GM12864 (cell line): ENCODE results near the gene ST3GAL4.

Source experiments
- DNase-seq: peaks from one replicate; pipeline ENCODE4 v3.0.0-alpha.2; 2011; ENCODE audit warnings: low read depth
- H3K4me3 ChIP-seq: 2 replicates; pipeline ENCODE4 v1.5.1; 2011; ENCODE audit warnings: mild to moderate bottlenecking, low read depth, low read length, control low read depth
- CTCF ChIP-seq: IDR thresholded peaks from 2 replicates; pipeline ENCODE4 v1.5.1; 2011; ENCODE audit warnings: low read depth, mild to moderate bottlenecking, moderate library complexity, low read length, control low read depth, inconsistent platforms; ENCODE audit errors: missing control alignments

The ST3GAL4 gene

GRCh38 chr11:126456089-126456488 is 100.6 kb downstream of the ST3GAL4 start:
- no peak for DNase-seq
- no peak overlapping the region for H3K4me3 ChIP-seq
- no peak for TF ChIP-seq CTCF

- H3K4me3 ChIP-seq: no peak overlapping the region
- TF ChIP-seq CTCF: no peak
- DNase-seq: no peak
Observed at GRCh38 chr11:126456783-126457542, 101.5 kb downstream of the ST3GAL4 start.

- H3K4me3 ChIP-seq: no peak overlapping the region
- TF ChIP-seq CTCF: no peak
- no peak for DNase-seq
Observed at GRCh38 chr11:126457817-126458216, 102.3 kb downstream of the ST3GAL4 start.

- no peak for TF ChIP-seq CTCF
- H3K4me3 ChIP-seq: no peak overlapping the region
- no peak for DNase-seq
Observed at GRCh38 chr11:126459691-126460281, 104.3 kb downstream of the ST3GAL4 start.

- no peak overlapping the region for H3K4me3 ChIP-seq
- TF ChIP-seq CTCF: no peak
- no peak for DNase-seq
Observed at GRCh38 chr11:126460417-126461095, 105.1 kb downstream of the ST3GAL4 start.

GRCh38 chr11:126461096-126461440 is 105.6 kb downstream of the ST3GAL4 start:
- DNase-seq: no peak
- H3K4me3 ChIP-seq: no peak overlapping the region
- no peak for TF ChIP-seq CTCF

GRCh38 chr11:126461996-126462395 is 106.5 kb downstream of the ST3GAL4 start:
- TF ChIP-seq CTCF: no peak
- no peak overlapping the region for H3K4me3 ChIP-seq
- no peak for DNase-seq
